GM12878 (cell line): ENCODE data around the gene ELFN2. TPM values are rescaled to one million over a fixed set of nuclear protein-coding genes. Genes with fewer than 3 reads are reported as not detected.

Experiments
- ATAC-seq: fragments of 200-7000 bp; cut with Tn5 transposase; 3 replicates; pipeline ENCODE4 v1.9.1; 2020; ENCODE audit warnings: mild to moderate bottlenecking, moderate library complexity
- BruUV-seq: library from RNA; stranded (reverse); fragments of 400-500 nt; replicated peaks from 2 replicates; lab custom pipeline; 2021; lab: Mats Ljungman, UMichigan
- CTCF ChIA-PET: fragments of 300-600 bp; sonication (Branson Sonifier 250); formaldehyde crosslinking; extraction: SDS; loops from one replicate; lab custom pipeline; 2021; ENCODE audit warnings: inconsistent platforms; lab: Yijun Ruan, JAX
- POLR2A ChIA-PET: fragments of 350-600 bp; formaldehyde crosslinking; extraction: SDS; loops from one replicate; lab custom pipeline; 2021; ENCODE audit warnings: inconsistent platforms; lab: Charles Lee
- RAD21 ChIA-PET: fragments of 300-600 bp; sonication (Branson Sonifier 250); formaldehyde crosslinking; loops from one replicate; lab custom pipeline; 2023; ENCODE audit warnings: antibody characterized with exemption; ENCODE audit not compliant: unreplicated experiment; lab: Charles Lee
- SMC1A ChIA-PET: fragments of 300-600 bp; sonication (Branson Sonifier 250); formaldehyde crosslinking; loops from one replicate; lab custom pipeline; 2023; ENCODE audit not compliant: unreplicated experiment, uncharacterized antibody; lab: Charles Lee
- DNase-seq: peaks from one replicate; pipeline ENCODE4 v3.0.0-alpha.2; 2011; ENCODE audit warnings: low read depth, low spot score
- FAIRE-seq: peaks from 3 replicates; lab custom pipeline; 2011; peaks lifted over from hg19 to GRCh38; lab: Jason Lieb, UNC
- H2AFZ ChIP-seq: 2 replicates; pipeline ENCODE4 v1.6.0; 2011; ENCODE audit warnings: low read depth, low read length, control low read depth; ENCODE audit not compliant: control insufficient read depth
- H3K27ac ChIP-seq: 2 replicates; pipeline ENCODE4 v1.5.1; 2011; ENCODE audit warnings: control low read depth; ENCODE audit not compliant: control insufficient read depth, insufficient read depth
- H3K27me3 ChIP-seq, 2 experiments: replicated peaks in 1 of 2; 2 replicates each; pipeline versions ENCODE4 v1.6.0 to v1.6.1; 2011; ENCODE audit warnings: low read length in 1 of 2; ENCODE audit not compliant: control insufficient read depth in 2 of 2, insufficient read depth in 2 of 2
- H3K36me3 ChIP-seq, 2 experiments: 2 replicates each; pipeline ENCODE4 v1.5.1; 2011; ENCODE audit warnings: low read length in 1 of 2; ENCODE audit not compliant: control insufficient read depth in 2 of 2, insufficient read depth in 2 of 2
- H3K4me1 ChIP-seq: 2 replicates; pipeline ENCODE4 v1.6.1; 2011; ENCODE audit warnings: mild to moderate bottlenecking, low read length, moderate library complexity, mixed read lengths; ENCODE audit not compliant: control insufficient read depth, insufficient read depth
- H3K4me2 ChIP-seq: 2 replicates; pipeline ENCODE4 v1.6.0; 2011; ENCODE audit warnings: control low read depth; ENCODE audit not compliant: control insufficient read depth, insufficient read depth
- H3K4me3 ChIP-seq: fragments of 200-600 bp; sonication (generic); 2 replicates; pipeline ENCODE4 v1.5.1; 2016
- H3K79me2 ChIP-seq: 2 replicates; pipeline ENCODE4 v1.6.0; 2011; ENCODE audit warnings: low read length; ENCODE audit not compliant: control insufficient read depth, insufficient read depth
- H3K9ac ChIP-seq: 2 replicates; pipeline ENCODE4 v1.8.0; 2011; ENCODE audit warnings: low read length, control low read depth, mixed read lengths; ENCODE audit not compliant: control insufficient read depth, insufficient read depth
- H3K9me3 ChIP-seq: replicated peaks from 3 replicates; pipeline ENCODE4 v1.5.1; 2011; ENCODE audit warnings: mild to moderate bottlenecking, low read length; ENCODE audit not compliant: control insufficient read depth, insufficient read depth
- H4K20me1 ChIP-seq: 2 replicates; pipeline ENCODE4 v1.6.0; 2011; ENCODE audit not compliant: control insufficient read depth, insufficient read depth
- CBFB ChIP-seq: IDR thresholded peaks from 2 replicates; pipeline ENCODE4 v1.6.1; 2016; ENCODE audit warnings: antibody characterized with exemption, low read depth
- CTCF ChIP-seq, 3 experiments: IDR thresholded peaks in 2 of 3; conservative IDR thresholded peaks in 1 of 3; 2 replicates each; pipeline ENCODE4 v1.5.1; 2011; ENCODE audit warnings: low read depth in 3 of 3, low read length in 3 of 3, mild to moderate bottlenecking in 3 of 3, control low read depth in 2 of 3, moderate library complexity in 2 of 3, inconsistent platforms in 1 of 3, mixed read lengths in 1 of 3; ENCODE audit not compliant: control insufficient read depth in 2 of 3, insufficient read depth in 1 of 3; ENCODE audit errors: extremely low read depth in 1 of 3
- GATAD2B ChIP-seq: fragments of 450-650 bp; conservative IDR thresholded peaks from 2 replicates; pipeline ENCODE4 v1.6.1; 2017; ENCODE audit warnings: low read depth, mild to moderate bottlenecking, moderate library complexity
- HDAC2 ChIP-seq: fragments of 200-600 bp; sonication (generic); IDR thresholded peaks from 2 replicates; pipeline ENCODE4 v1.6.1; 2017
- IRF4 ChIP-seq: IDR thresholded peaks from 2 replicates; pipeline ENCODE4 v1.6.1; 2011; ENCODE audit warnings: low read depth, low read length
- KDM1A ChIP-seq: fragments of 200-600 bp; sonication (generic); IDR thresholded peaks from 2 replicates; pipeline ENCODE4 v1.6.1; 2016; ENCODE audit warnings: borderline replicate concordance
- MEF2B ChIP-seq: fragments of 450-650 bp; IDR thresholded peaks from 2 replicates; pipeline ENCODE4 v1.6.1; 2018; ENCODE audit warnings: mild to moderate bottlenecking, moderate library complexity; ENCODE audit not compliant: partially characterized antibody, poor library complexity, severe bottlenecking
- PRDM15 ChIP-seq: fragments of 450-650 bp; formaldehyde crosslinking; IDR thresholded peaks from 2 replicates; pipeline ENCODE4 v1.4.0; 2020; ENCODE audit warnings: mild to moderate bottlenecking, moderate library complexity
- RAD21 ChIP-seq: IDR thresholded peaks from 2 replicates; pipeline ENCODE4 v1.6.1; 2011; ENCODE audit warnings: mild to moderate bottlenecking, low read depth, low read length, moderate library complexity; ENCODE audit not compliant: insufficient read depth
- TCF3 ChIP-seq: IDR thresholded peaks from 2 replicates; pipeline ENCODE4 v1.6.1; 2012; ENCODE audit warnings: low read depth, mild to moderate bottlenecking, low read length, borderline replicate concordance; ENCODE audit not compliant: insufficient read depth
- ZNF592 ChIP-seq: fragments of 450-650 bp; IDR thresholded peaks from 2 replicates; pipeline ENCODE4 v1.6.1; 2017; ENCODE audit warnings: mild to moderate bottlenecking, moderate library complexity
- ZZZ3 ChIP-seq: IDR thresholded peaks from 2 replicates; pipeline ENCODE4 v1.6.1; 2011; ENCODE audit warnings: low read depth; ENCODE audit not compliant: control insufficient read depth, insufficient read length
- WGBS: methylation state at CpG from one replicate; pipeline ENCODE4 v1.1.6; 2016; ENCODE audit warnings: low lambda C conversion rate; ENCODE audit not compliant: insufficient replicate concordance, insufficient coverage; ENCODE audit errors: missing lambda C conversion rate; 5-methylcytosine and 5-hydroxymethylcytosine counted together
- in situ Hi-C: fragments of 300-500 bp; cut with MboI; formaldehyde crosslinking; loops from 9 replicates; pipeline ENCODE4 v1.14.3; 2018; ENCODE audit warnings: mixed read lengths
- intact Hi-C: fragments of 100-400 bp; cut with micrococcal nuclease; formaldehyde crosslinking; loops from one replicate; pipeline ENCODE4 v1.14.2; 2022; ENCODE audit not compliant: unreplicated experiment
- polyA plus RNA-seq, 11 experiments: library from polyadenylated mRNA; depleted of rRNA in 4 of 11; unstranded in 6 of 11; stranded (reverse) in 5 of 11; fragments of >200 nt; fragmentation: Nextera tagmentation in 4 of 11; fragmentation: Illumina TruSeq in 1 of 11; extraction: Ambion mirVana in 4 of 11; extraction: Trizol in 1 of 11; gene quantifications; 1 replicate in 1 of 11; 2 replicates in 10 of 11; pipeline versions ENCODE4 v1.2.1 to v1.2.3, GENCODE V29; 2011 to 2016; ENCODE audit warnings: inconsistent platforms in 2 of 11, missing spikeins in 2 of 11, low read depth in 1 of 11
- total RNA-seq, 4 experiments: library from RNA; depleted of rRNA in 3 of 4; stranded (reverse); fragments of >200 nt in 3 of 4; fragmentation: Illumina TruSeq in 1 of 4; extraction: Trizol in 1 of 4; gene quantifications; 2 replicates each; pipeline versions ENCODE4 v1.2.1 to v1.2.3, GENCODE V29; 2013 to 2021

Gene ELFN2
- total and polyA plus RNA-seq, 10 of the 15 experiments (the other 5 are each of a cell fraction or from before 2014, with no cell fraction given): 0.03 to 0.05 TPM; not detected in 8

- ChIA-PET POLR2A (interaction anchor here (0.6 kb wide), 1 partner anchor 176 kb away, joined by 5 read pairs; no protein-coding TSS in a partner anchor), RAD21 (no interaction called here), CTCF (no interaction called here), SMC1A (interaction anchor here (0.7 kb wide), 1 partner anchor 246 kb away, joined by 4 read pairs; no protein-coding TSS in a partner anchor)
- Histone ChIP-seq H3K4me2 (no peak overlapping the region), H3K4me1 (peaks cover 8% of the 10 kb centered on the region), H4K20me1 (no peaks in the 10 kb centered on the region), H2AFZ (no peak overlapping the region), H3K79me2 (no peaks in the 10 kb centered on the region), H3K9ac (no peak overlapping the region), H3K27ac (no peak overlapping the region), H3K36me3 (no peaks in the 10 kb centered on the region), H3K27me3 (peaks cover 0 to 5% of the 10 kb centered on the region in 2 experiments; a peak in 2 of 4 replicates), H3K9me3 (no peaks in the 10 kb centered on the region), H3K4me3 (no peak overlapping the region)
- in situ Hi-C loops (no loop called here), intact Hi-C loops (no loop called here)
- no TSS peak for BruUV-seq
- WGBS: 10% methylated on average over 13 of the region's 13 CpGs
- ATAC-seq (no peak), FAIRE-seq (no peak), DNase-seq (no peak)
- TF ChIP-seq ZZZ3: no peak
- no peak for TF ChIP-seq GATAD2B
- TF ChIP-seq PRDM15 (CRISPR knock-in tag): no peak
- TF ChIP-seq HDAC2: no peak
- TF ChIP-seq TCF3: no peak
- TF ChIP-seq RAD21: no peak
- TF ChIP-seq ZNF592: no peak
- no peak for TF ChIP-seq CTCF (IDR thresholded peaks at IDR 0.05 in 2 of 3, conservative IDR thresholded peaks at IDR 0.05 in 1 of 3; ENCODE audit: control insufficient read depth in 2 of 3, extremely low read depth in 1 of 3, insufficient read depth in 1 of 3, low read depth in 3 of 3, low read length in 3 of 3)
- no peak for TF ChIP-seq IRF4
- no peak for TF ChIP-seq MEF2B
- TF ChIP-seq KDM1A: no peak
- no peak for TF ChIP-seq CBFB
These were observed 81.3 kb downstream of the ELFN2 start for GRCh38 chr22:37345863-37346504.
